GM23338 (cell line): ENCODE data around the gene CYP4F22. TPM values are rescaled to one million over a fixed set of nuclear protein-coding genes. Genes with fewer than 3 reads are reported as not detected.
A peak's percentile ranks its signal among the peaks of the same experiment; 100 is the strongest.

Experiments
- ATAC-seq: fragments of 200-7000 bp; cut with Tn5 transposase; 3 replicates; pipeline ENCODE4 v1.9.1; 2020
- DNase-seq: peaks from one replicate; pipeline ENCODE4 v3.0.0-alpha.2; 2015; ENCODE audit warnings: low spot score
- H2AFZ ChIP-seq: fragments of 200-600 bp; sonication (generic); 2 replicates; pipeline ENCODE4 v1.8.0; 2016; ENCODE audit warnings: antibody characterized with exemption, mild to moderate bottlenecking, moderate library complexity
- H3F3A ChIP-seq: fragments of 200-600 bp; sonication (generic); replicated peaks from 2 replicates; pipeline ENCODE4 v1.8.0; 2017; ENCODE audit warnings: antibody characterized with exemption, mixed run types, low read depth
- H3K27ac ChIP-seq: fragments of 200-600 bp; sonication (generic); 2 replicates; pipeline ENCODE4 v1.6.1; 2016; ENCODE audit warnings: low read depth
- H3K27me3 ChIP-seq: fragments of 200-600 bp; sonication (generic); 2 replicates; pipeline ENCODE4 v1.8.0; 2016; ENCODE audit warnings: mild to moderate bottlenecking, mixed run types, moderate library complexity; ENCODE audit not compliant: insufficient read depth
- H3K36me3 ChIP-seq: fragments of 200-600 bp; sonication (generic); 2 replicates; pipeline ENCODE4 v1.8.0; 2016; ENCODE audit warnings: mild to moderate bottlenecking; ENCODE audit not compliant: insufficient read depth
- H3K4me1 ChIP-seq: fragments of 200-600 bp; sonication (generic); 2 replicates; pipeline ENCODE4 v1.8.0; 2016; ENCODE audit warnings: mild to moderate bottlenecking, moderate library complexity; ENCODE audit not compliant: insufficient read depth
- H3K4me2 ChIP-seq: fragments of 200-600 bp; sonication (generic); 2 replicates; pipeline ENCODE4 v1.7.1; 2017; ENCODE audit warnings: mixed run types
- H3K4me3 ChIP-seq: fragments of 200-600 bp; sonication (generic); 2 replicates; pipeline ENCODE4 v1.6.1; 2016; ENCODE audit warnings: mixed run types
- H3K79me2 ChIP-seq: fragments of 200-600 bp; sonication (generic); replicated peaks from 2 replicates; pipeline ENCODE4 v1.8.0; 2017; ENCODE audit warnings: mild to moderate bottlenecking; ENCODE audit not compliant: insufficient read depth
- H3K9me2 ChIP-seq: fragments of 200-600 bp; sonication (generic); 2 replicates; pipeline ENCODE4 v1.8.0; 2017; ENCODE audit not compliant: insufficient read depth
- H4K20me1 ChIP-seq: fragments of 200-600 bp; sonication (generic); replicated peaks from 2 replicates; pipeline ENCODE4 v1.8.0; 2017; ENCODE audit warnings: mild to moderate bottlenecking; ENCODE audit not compliant: insufficient read depth
- H3K27ac Mint-ChIP-seq: 2 replicates; pipeline ENCODE4 v1.8.0; 2020; ENCODE audit warnings: inconsistent platforms, mild to moderate bottlenecking, moderate library complexity, mixed read lengths
- H3K27me3 Mint-ChIP-seq: 3 replicates; pipeline ENCODE4 v1.8.0; 2022; ENCODE audit warnings: low read depth, mild to moderate bottlenecking, moderate library complexity, mixed read lengths, inconsistent platforms; ENCODE audit not compliant: insufficient read depth, poor library complexity
- H3K36me3 Mint-ChIP-seq: 3 replicates; pipeline ENCODE4 v1.8.0; 2021; ENCODE audit warnings: low read depth, mild to moderate bottlenecking, inconsistent platforms, moderate library complexity, mixed read lengths
- H3K4me1 Mint-ChIP-seq: 3 replicates; pipeline ENCODE4 v1.8.0; 2020; ENCODE audit warnings: mild to moderate bottlenecking, inconsistent platforms, mixed read lengths
- H3K4me3 Mint-ChIP-seq: 3 replicates; pipeline ENCODE4 v1.8.0; 2021; ENCODE audit warnings: moderate library complexity, mild to moderate bottlenecking, inconsistent platforms, mixed read lengths
- H3K9me3 Mint-ChIP-seq: 3 replicates; pipeline ENCODE4 v1.8.0; 2020; ENCODE audit warnings: moderate library complexity, mild to moderate bottlenecking, inconsistent platforms, mixed read lengths
- CREB1 ChIP-seq: fragments of 250-450 bp; sonication (Bioruptor Pico); IDR thresholded peaks from 2 replicates; pipeline ENCODE4 v1.5.0; 2020; ENCODE audit warnings: low read depth, mild to moderate bottlenecking, moderate library complexity
- CTCF ChIP-seq, 2 experiments: fragments of 200-600 bp in 1 of 2; sonication (generic) in 1 of 2; conservative IDR thresholded peaks; 2 replicates each; pipeline versions ENCODE4 v1.5.1 to v1.6.1; 2016 to 2017; ENCODE audit warnings: antibody characterized with exemption in 2 of 2, low read depth in 2 of 2, mild to moderate bottlenecking in 2 of 2, moderate library complexity in 1 of 2
- EZH2 ChIP-seq: fragments of 200-600 bp; sonication (generic); IDR thresholded peaks from one replicate; pipeline ENCODE4 v1.8.0; 2017; ENCODE audit warnings: antibody characterized with exemption, mild to moderate bottlenecking, low read depth; ENCODE audit not compliant: unreplicated experiment
- POLR2AphosphoS5 ChIP-seq: IDR thresholded peaks from 2 replicates; pipeline ENCODE4 v1.6.1; 2016; ENCODE audit warnings: antibody characterized with exemption, low read depth
- ZNF114 ChIP-seq: fragments of 250-450 bp; sonication (Bioruptor Pico); IDR thresholded peaks from 2 replicates; pipeline ENCODE4 v1.5.0; 2020; ENCODE audit warnings: mild to moderate bottlenecking, moderate library complexity
- polyA plus RNA-seq: library from polyadenylated mRNA; unstranded; fragments of >200 nt; fragmentation: Nextera tagmentation; extraction: Ambion mirVana; gene quantifications from 2 replicates; pipeline ENCODE4 v1.2.1, GENCODE V29; 2016
- total RNA-seq: library from RNA; depleted of rRNA; stranded (reverse); fragments of >200 nt; shearing (Covaris generic); gene quantifications from 2 replicates; pipeline ENCODE4 v1.2.3, GENCODE V29; 2014
- TF ChIP-seq, protein P1 (sequence below): IDR thresholded peaks from one replicate; pipeline ENCODE4 v1.6.1; 2018; ENCODE audit warnings: antibody characterized with exemption; ENCODE audit not compliant: unreplicated experiment

Gene CYP4F22
- total and polyA plus RNA-seq, 2 experiments from 2014 or later: 0.24 to 1.5 TPM

- H3K36me3 ChIP-seq: no peaks in the 10 kb centered on the region
- Mint-ChIP-seq H3K27me3 (peaks cover 40% of the 10 kb centered on the region), H3K27ac (no peak overlapping the region), H3K36me3 (no peaks in the 10 kb centered on the region), H3K9me3 (peaks cover 6% of the 10 kb centered on the region; the same call in 2 of the 3 replicates), H3K4me1 (peaks cover under 1% of the 10 kb centered on the region; the same call in 2 of the 3 replicates), H3K4me3 (no peak overlapping the region)
- no peak overlapping the region for H3K4me2 ChIP-seq
- no peaks in the 10 kb centered on the region for H3F3A ChIP-seq
- ATAC-seq (no peak), DNase-seq (no peak)
- H3K27me3 ChIP-seq: peaks cover 55% of the 10 kb centered on the region
- no peaks in the 10 kb centered on the region for H3K9me2 ChIP-seq
- no peaks in the 10 kb centered on the region for H3K79me2 ChIP-seq
- no peak overlapping the region for H2AFZ ChIP-seq
- no peak overlapping the region for H3K4me3 ChIP-seq
- TF ChIP-seq, protein P1, sequence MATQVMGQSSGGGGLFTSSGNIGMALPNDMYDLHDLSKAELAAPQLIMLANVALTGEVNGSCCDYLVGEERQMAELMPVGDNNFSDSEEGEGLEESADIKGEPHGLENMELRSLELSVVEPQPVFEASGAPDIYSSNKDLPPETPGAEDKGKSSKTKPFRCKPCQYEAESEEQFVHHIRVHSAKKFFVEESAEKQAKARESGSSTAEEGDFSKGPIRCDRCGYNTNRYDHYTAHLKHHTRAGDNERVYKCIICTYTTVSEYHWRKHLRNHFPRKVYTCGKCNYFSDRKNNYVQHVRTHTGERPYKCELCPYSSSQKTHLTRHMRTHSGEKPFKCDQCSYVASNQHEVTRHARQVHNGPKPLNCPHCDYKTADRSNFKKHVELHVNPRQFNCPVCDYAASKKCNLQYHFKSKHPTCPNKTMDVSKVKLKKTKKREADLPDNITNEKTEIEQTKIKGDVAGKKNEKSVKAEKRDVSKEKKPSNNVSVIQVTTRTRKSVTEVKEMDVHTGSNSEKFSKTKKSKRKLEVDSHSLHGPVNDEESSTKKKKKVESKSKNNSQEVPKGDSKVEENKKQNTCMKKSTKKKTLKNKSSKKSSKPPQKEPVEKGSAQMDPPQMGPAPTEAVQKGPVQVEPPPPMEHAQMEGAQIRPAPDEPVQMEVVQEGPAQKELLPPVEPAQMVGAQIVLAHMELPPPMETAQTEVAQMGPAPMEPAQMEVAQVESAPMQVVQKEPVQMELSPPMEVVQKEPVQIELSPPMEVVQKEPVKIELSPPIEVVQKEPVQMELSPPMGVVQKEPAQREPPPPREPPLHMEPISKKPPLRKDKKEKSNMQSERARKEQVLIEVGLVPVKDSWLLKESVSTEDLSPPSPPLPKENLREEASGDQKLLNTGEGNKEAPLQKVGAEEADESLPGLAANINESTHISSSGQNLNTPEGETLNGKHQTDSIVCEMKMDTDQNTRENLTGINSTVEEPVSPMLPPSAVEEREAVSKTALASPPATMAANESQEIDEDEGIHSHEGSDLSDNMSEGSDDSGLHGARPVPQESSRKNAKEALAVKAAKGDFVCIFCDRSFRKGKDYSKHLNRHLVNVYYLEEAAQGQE: no peak
- H3K27ac ChIP-seq: no peak overlapping the region
- no peaks in the 10 kb centered on the region; the same call in 1 of the 2 replicates for H3K4me1 ChIP-seq
- no peaks in the 10 kb centered on the region for H4K20me1 ChIP-seq
Measured at GRCh38 chr19:15461694-15462093, 46.6 kb upstream of the CYP4F22 start.

DNA sequence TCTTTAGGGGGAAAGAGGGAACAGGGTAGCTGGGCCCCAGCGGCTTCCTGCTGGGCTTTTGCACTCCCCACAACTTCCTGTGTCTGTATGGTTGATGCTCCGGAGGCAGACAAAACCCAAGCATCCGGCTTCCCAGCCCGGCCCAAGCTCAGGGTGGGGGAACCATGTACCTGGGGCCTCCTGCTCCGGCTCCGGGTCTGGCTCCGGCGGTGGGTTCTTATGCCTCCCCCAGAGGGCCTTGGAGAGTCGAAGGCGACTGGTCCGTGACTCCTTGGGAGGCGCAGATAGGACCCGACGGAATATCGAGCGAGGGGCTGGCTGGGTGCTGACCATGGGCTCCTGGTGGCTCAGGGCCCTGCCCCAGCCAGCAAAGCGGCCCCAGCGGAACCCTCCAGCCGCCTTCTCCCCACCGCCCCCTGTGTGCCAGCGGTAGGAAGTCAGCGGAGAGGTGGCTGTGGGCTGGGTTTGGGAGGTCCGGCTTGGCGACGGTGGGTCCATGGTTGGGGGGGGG, 44.4 kb upstream of the CYP4F22 start:
- no peak overlapping the region for H3K4me3 Mint-ChIP-seq
- no peaks in the 10 kb centered on the region for H4K20me1 ChIP-seq
- H3K79me2 ChIP-seq: no peaks in the 10 kb centered on the region
- peak overlapping the region; percentile 81 for H2AFZ ChIP-seq
- no peaks in the 10 kb centered on the region for H3K9me2 ChIP-seq
- H3K9me3 Mint-ChIP-seq: peaks cover 6% of the 10 kb centered on the region; the same call in 1 of the 3 replicates
- no peak overlapping the region for H3K27ac Mint-ChIP-seq
- H3K4me2 ChIP-seq: peak overlapping the region; percentile 74
- no peaks in the 10 kb centered on the region for H3K36me3 ChIP-seq
- peak; percentile 86 for ATAC-seq
- no peaks in the 10 kb centered on the region for H3K36me3 Mint-ChIP-seq
- H3F3A ChIP-seq: no peaks in the 10 kb centered on the region
- H3K27me3 Mint-ChIP-seq: peaks cover 36% of the 10 kb centered on the region
- DNase-seq: peak; percentile 59
- peaks cover under 1% of the 10 kb centered on the region; the same call in 2 of the 3 replicates for H3K4me1 Mint-ChIP-seq
- H3K27me3 ChIP-seq: peaks cover 57% of the 10 kb centered on the region
- peak overlapping the region; percentile 50 for H3K4me3 ChIP-seq
- no peak overlapping the region for H3K27ac ChIP-seq
- TF ChIP-seq CTCF (conservative IDR thresholded peaks at IDR 0.05; ENCODE audit: low read depth in 2 of 2): peak; percentile 7 to 27; a peak in 1 of 4 replicates
- TF ChIP-seq POLR2AphosphoS5: no peak
- TF ChIP-seq ZNF114 (CRISPR knock-in tag): no peak
- no peak for TF ChIP-seq EZH2
- TF ChIP-seq CREB1 (CRISPR knock-in tag): no peak
- no peaks in the 10 kb centered on the region; the same call in 1 of the 2 replicates for H3K4me1 ChIP-seq
